Dendritic cell treated with granulocyte-macrophage colony-stimulating factor and Interleukin-4, amounts not matched to agents 40 ng/mL and 50 ng/mL, for 4 days (primary cell): Measurements from ENCODE around the gene CRP.
"Not testable (repeated sequence)": the region's sequence is repeated elsewhere in the genome, so short reads cannot be mapped to it uniquely, and the experiment has no call there.

Source experiments
- H3K27ac Mint-ChIP-seq: one replicate; pipeline ENCODE4 v1.8.0; 2022; ENCODE audit warnings: mild to moderate bottlenecking, mixed read lengths
- H3K27me3 Mint-ChIP-seq: one replicate; pipeline ENCODE4 v1.8.0; 2022; ENCODE audit warnings: mild to moderate bottlenecking, mixed read lengths
- H3K36me3 Mint-ChIP-seq: one replicate; pipeline ENCODE4 v1.8.0; 2022; ENCODE audit warnings: low read depth, mixed read lengths
- H3K4me1 Mint-ChIP-seq: one replicate; pipeline ENCODE4 v1.8.0; 2022; ENCODE audit warnings: low read depth, mixed read lengths
- H3K4me3 Mint-ChIP-seq: one replicate; pipeline ENCODE4 v1.8.0; 2022; ENCODE audit warnings: mild to moderate bottlenecking, moderate library complexity, mixed read lengths
- H3K9me3 Mint-ChIP-seq: one replicate; pipeline ENCODE4 v1.8.0; 2022; ENCODE audit warnings: mixed read lengths
- intact Hi-C: fragments of 100-400 bp; cut with micrococcal nuclease; formaldehyde crosslinking; loops from one replicate; pipeline ENCODE4 v1.15.0; 2022

The CRP gene, protein sequence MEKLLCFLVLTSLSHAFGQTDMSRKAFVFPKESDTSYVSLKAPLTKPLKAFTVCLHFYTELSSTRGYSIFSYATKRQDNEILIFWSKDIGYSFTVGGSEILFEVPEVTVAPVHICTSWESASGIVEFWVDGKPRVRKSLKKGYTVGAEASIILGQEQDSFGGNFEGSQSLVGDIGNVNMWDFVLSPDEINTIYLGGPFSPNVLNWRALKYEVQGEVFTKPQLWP

GRCh38 chr1:159714529-159714928 is at the start of gene CRP:
CRP (minus strand) TSS chr1:159714589; CDS start chr1:159714485, 104 bp downstream.
- no peaks in the 10 kb centered on the region for H3K36me3 Mint-ChIP-seq
- intact Hi-C loops: no loop called here
- H3K27me3 Mint-ChIP-seq: no peaks in the 10 kb centered on the region
- H3K4me3 Mint-ChIP-seq: no peak within 1 kb of the TSS
- no peak within 1 kb of the TSS for H3K27ac Mint-ChIP-seq
- peaks cover 42% of the 10 kb centered on the region for H3K9me3 Mint-ChIP-seq
- H3K4me1 Mint-ChIP-seq: no peaks in the 10 kb centered on the region

DNA sequence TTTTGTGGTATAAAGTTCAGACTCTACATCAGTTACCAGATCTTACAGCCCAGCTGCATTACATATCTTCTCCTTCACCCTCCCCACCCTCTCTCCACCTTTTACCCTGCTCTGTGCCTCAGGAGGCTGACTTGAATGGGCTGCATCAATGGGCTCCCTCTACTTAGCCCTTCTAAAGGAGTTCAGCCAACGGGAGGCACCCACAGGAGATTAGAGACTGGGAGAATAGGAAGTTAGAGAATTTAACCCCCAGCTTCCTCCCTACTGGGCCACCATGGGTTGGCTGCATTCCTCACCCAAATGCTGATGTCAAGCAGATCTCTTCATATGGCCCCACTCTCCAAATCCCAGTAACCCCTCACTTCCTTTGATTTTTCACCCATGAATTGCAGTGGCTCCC is 49.3 kb upstream of the CRP start:
- Mint-ChIP-seq H3K27me3 (peaks cover 3% of the 10 kb centered on the region), H3K4me1 (peaks cover 9% of the 10 kb centered on the region), H3K27ac (no peak overlapping the region), H3K4me3 (no peak overlapping the region), H3K9me3 (no peaks in the 10 kb centered on the region), H3K36me3 (no peaks in the 10 kb centered on the region)
- intact Hi-C loops: no loop called here

GRCh38 chr1:159756397-159756796 is 42.0 kb upstream of the CRP start:
- Mint-ChIP-seq H3K27me3 (peaks cover 2% of the 10 kb centered on the region), H3K27ac (no peak overlapping the region), H3K4me1 (peaks cover 18% of the 10 kb centered on the region), H3K36me3 (no peaks in the 10 kb centered on the region), H3K9me3 (no peaks in the 10 kb centered on the region), H3K4me3 (no peak overlapping the region)
- intact Hi-C loops: no loop called here

GRCh38 chr1:159755451-159756007 is 41.1 kb upstream of the CRP start:
- intact Hi-C loops: no loop called here
- no peak overlapping the region for H3K4me3 Mint-ChIP-seq
- H3K9me3 Mint-ChIP-seq: no peaks in the 10 kb centered on the region
- H3K27me3 Mint-ChIP-seq: no peaks in the 10 kb centered on the region
- no peaks in the 10 kb centered on the region for H3K36me3 Mint-ChIP-seq
- H3K4me1 Mint-ChIP-seq: peaks cover 18% of the 10 kb centered on the region
- H3K27ac Mint-ChIP-seq: no peak overlapping the region

GRCh38 chr1:159753386-159753785 is 39.0 kb upstream of the CRP start:
- Mint-ChIP-seq H3K36me3 (no peaks in the 10 kb centered on the region), H3K27ac (no peak overlapping the region), H3K27me3 (no peaks in the 10 kb centered on the region), H3K4me1 (peaks cover 18% of the 10 kb centered on the region), H3K9me3 (no peaks in the 10 kb centered on the region), H3K4me3 (no peak overlapping the region)
- intact Hi-C loops: no loop called here

DNA sequence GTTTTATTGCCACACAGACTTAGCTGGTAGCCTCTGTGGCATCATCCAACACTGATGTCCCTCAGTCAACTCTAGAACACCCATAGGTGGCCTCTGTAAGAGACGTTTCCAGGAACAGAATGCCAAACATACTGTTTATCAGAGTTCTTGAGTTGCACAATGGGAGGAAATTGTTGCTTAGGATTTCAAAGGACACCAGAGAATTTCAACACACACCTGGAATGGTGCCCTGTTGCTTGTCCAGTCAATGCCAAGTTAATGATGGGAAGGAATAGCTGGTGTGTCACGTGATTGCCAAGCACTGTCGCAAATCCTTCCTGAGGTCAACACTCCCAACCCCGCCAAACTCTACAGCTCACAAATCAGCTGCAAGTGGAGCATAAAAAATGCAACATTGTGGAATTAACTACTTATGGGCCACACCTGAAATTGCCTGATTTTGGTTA is 37.8 kb upstream of the CRP start:
- no peaks in the 10 kb centered on the region for H3K9me3 Mint-ChIP-seq
- no peak overlapping the region for H3K27ac Mint-ChIP-seq
- H3K4me1 Mint-ChIP-seq: peaks cover 18% of the 10 kb centered on the region
- intact Hi-C loops: no loop called here
- no peak overlapping the region for H3K4me3 Mint-ChIP-seq
- no peaks in the 10 kb centered on the region for H3K27me3 Mint-ChIP-seq
- no peaks in the 10 kb centered on the region for H3K36me3 Mint-ChIP-seq

- Mint-ChIP-seq H3K9me3 (no peaks in the 10 kb centered on the region), H3K4me3 (no peak overlapping the region), H3K4me1 (peaks cover 7% of the 10 kb centered on the region), H3K27ac (no peak overlapping the region), H3K27me3 (no peaks in the 10 kb centered on the region), H3K36me3 (no peaks in the 10 kb centered on the region)
- intact Hi-C loops: no loop called here
Measured at GRCh38 chr1:159751031-159751430, 36.6 kb upstream of the CRP start.

GRCh38 chr1:159750621-159751020 is 36.2 kb upstream of the CRP start:
- H3K27ac Mint-ChIP-seq: no peak overlapping the region
- no peak overlapping the region for H3K4me3 Mint-ChIP-seq
- no peaks in the 10 kb centered on the region for H3K9me3 Mint-ChIP-seq
- H3K27me3 Mint-ChIP-seq: no peaks in the 10 kb centered on the region
- no peaks in the 10 kb centered on the region for H3K36me3 Mint-ChIP-seq
- peaks cover 4% of the 10 kb centered on the region for H3K4me1 Mint-ChIP-seq
- intact Hi-C loops: no loop called here

GRCh38 chr1:159749630-159750029 is 35.2 kb upstream of the CRP start:
- H3K27ac Mint-ChIP-seq: no peak overlapping the region
- H3K4me1 Mint-ChIP-seq: no peaks in the 10 kb centered on the region
- no peaks in the 10 kb centered on the region for H3K9me3 Mint-ChIP-seq
- H3K27me3 Mint-ChIP-seq: no peaks in the 10 kb centered on the region
- H3K4me3 Mint-ChIP-seq: no peak overlapping the region
- no peaks in the 10 kb centered on the region for H3K36me3 Mint-ChIP-seq
- intact Hi-C loops: no loop called here

DNA sequence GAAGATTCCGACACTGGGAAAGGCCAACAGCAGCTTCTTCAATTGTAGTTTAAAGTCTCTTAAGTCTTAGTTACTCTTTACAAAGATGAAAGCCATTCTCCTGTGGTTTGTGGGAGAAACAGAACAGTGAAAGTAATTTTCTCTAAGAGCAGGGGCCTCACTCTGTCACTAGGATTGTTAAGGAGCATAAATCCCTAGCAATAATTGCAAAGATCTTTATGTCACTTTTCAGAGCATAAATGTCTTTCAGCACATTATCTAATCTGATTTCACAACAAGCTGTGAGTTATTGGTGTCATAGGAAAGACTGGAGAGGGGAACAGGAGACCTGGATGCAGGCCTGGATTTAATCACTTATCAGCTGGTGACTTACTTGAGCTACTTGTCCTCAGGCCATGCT is 34.0 kb upstream of the CRP start:
- Mint-ChIP-seq H3K36me3 (no peaks in the 10 kb centered on the region), H3K4me3 (no peak overlapping the region)

GRCh38 chr1:159746666-159747065 is 32.3 kb upstream of the CRP start:
- H3K27me3 Mint-ChIP-seq: no peaks in the 10 kb centered on the region
- no peak overlapping the region for H3K4me3 Mint-ChIP-seq
- H3K4me1 Mint-ChIP-seq: peaks cover 13% of the 10 kb centered on the region
- H3K9me3 Mint-ChIP-seq: peaks cover 10% of the 10 kb centered on the region
- intact Hi-C loops: no loop called here
- H3K36me3 Mint-ChIP-seq: no peaks in the 10 kb centered on the region
- no peak overlapping the region for H3K27ac Mint-ChIP-seq

More for the DNA sequence above, 34.0 kb upstream of the CRP start:
- Mint-ChIP-seq H3K4me1 (peaks cover 12% of the 10 kb centered on the region), H3K27me3 (no peaks in the 10 kb centered on the region), H3K9me3 (no peaks in the 10 kb centered on the region), H3K27ac (no peak overlapping the region)
- intact Hi-C loops: no loop called here

DNA sequence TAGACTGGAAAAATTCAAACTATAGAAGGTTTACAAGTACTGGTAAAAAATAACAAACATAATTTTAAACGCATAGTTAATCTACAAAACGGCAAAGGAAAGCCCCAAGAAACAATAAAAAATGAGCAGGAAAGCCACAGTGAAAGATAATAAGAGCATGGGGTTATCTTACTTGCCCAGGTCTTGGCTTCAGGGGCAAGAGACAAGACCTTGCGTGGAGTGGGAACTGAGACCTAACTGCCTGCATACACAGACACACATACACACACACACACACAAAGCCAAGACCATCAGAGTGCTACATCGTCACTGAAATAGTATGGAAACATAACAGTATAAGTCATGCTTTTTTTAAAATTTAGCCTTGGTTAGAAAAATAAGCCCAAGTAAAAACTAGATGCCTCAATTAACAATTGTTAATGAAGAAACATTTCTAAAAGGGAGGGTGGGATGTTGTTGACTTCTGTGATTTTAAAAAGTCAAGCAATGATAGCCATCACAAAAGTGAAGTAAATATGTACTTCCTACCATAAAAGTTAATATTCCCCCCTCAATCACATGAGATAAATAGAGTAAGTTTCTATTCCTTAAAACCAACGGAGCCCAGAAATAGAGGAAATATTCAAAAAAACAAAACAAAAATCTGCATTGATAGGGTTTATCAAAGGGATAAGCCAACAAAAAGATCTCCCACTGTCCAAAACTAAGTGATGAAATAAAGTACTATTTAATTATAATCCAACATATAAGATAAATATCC is 29.4 kb upstream of the CRP start:
- Mint-ChIP-seq H3K9me3 (peaks cover 10% of the 10 kb centered on the region), H3K27ac (no peak overlapping the region), H3K4me3 (no peak overlapping the region), H3K27me3 (no peaks in the 10 kb centered on the region), H3K36me3 (no peaks in the 10 kb centered on the region), H3K4me1 (peaks cover 21% of the 10 kb centered on the region)
- intact Hi-C loops: no loop called here

- H3K36me3 Mint-ChIP-seq: no peaks in the 10 kb centered on the region
- intact Hi-C loops: no loop called here
- H3K4me3 Mint-ChIP-seq: no peak overlapping the region
- no peak overlapping the region for H3K27ac Mint-ChIP-seq
- peaks cover 2% of the 10 kb centered on the region for H3K27me3 Mint-ChIP-seq
- peaks cover 8% of the 10 kb centered on the region for H3K4me1 Mint-ChIP-seq
- H3K9me3 Mint-ChIP-seq: peaks cover 21% of the 10 kb centered on the region
Measured at GRCh38 chr1:159737238-159737916, 23.0 kb upstream of the CRP start.

- H3K4me1 Mint-ChIP-seq, intact Hi-C loops, H3K27ac Mint-ChIP-seq, H3K36me3 Mint-ChIP-seq, H3K4me3 Mint-ChIP-seq, H3K27me3 Mint-ChIP-seq: not testable (repeated sequence)
- peaks cover 63% of the 10 kb centered on the region for H3K9me3 Mint-ChIP-seq
Measured at GRCh38 chr1:159723188-159723587, 8.8 kb upstream of the CRP start.
